GM21619 (cell line): ENCODE results near the gene CYP11A1.

Experiments used
- ATAC-seq: cut with Tn5 transposase; IDR thresholded peaks from one replicate; pipeline ENCODE4 v1.9.1; 2021; ENCODE audit not compliant: unreplicated experiment

The CYP11A1 gene

DNA sequence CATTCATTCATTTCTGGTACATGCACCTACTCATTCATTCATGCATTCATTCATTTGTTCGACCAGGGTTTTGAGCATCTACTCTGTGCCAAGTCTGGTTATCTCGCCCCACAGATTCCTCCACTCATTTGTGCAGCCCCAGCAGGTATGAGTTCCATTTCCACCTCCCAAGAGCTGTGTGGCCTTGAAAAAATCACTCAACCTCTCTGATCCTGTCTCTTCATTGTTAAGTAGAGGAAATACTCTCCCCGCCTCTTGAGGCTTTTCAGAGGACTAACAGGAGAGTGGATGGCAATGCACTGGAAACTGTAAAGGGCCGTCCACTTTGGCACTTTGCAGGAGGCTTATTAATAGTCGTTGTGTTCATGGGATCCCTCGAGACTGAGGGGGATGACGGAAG lies 61.8 kb downstream of the CYP11A1 start:
- no peak for ATAC-seq

- no peak for ATAC-seq
Observed at GRCh38 chr15:74304431-74304830, 63.0 kb downstream of the CYP11A1 start.

DNA sequence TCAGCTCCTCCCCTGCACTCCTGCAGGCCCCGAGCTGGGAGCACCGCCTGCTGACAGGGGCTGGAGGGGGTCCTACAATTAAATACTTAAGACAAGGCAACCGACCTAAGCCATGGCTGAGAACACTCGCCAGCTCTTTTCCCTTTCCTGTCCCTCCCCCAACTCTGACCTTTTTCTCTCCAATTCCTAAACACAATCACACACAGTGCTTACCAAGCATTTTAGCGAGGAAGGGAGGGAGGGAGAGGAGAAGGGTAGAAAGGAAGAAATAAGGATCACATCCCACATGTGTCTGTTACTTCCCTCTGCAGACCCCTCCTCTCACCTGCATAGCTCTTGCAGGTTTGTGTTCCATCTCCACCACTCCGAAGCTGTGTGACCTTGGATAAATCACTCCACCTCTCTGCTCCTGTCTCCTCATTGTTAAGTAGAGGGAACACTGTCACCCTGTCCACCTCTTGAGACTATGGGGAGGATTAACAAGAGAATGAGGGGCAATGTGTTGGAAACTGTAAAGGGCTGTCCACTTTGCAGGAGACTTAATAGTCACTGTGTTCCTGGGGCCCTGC lies 63.6 kb downstream of the CYP11A1 start:
- no peak for ATAC-seq

GRCh38 chr15:74302821-74303359 lies 64.6 kb downstream of the CYP11A1 start:
- no peak for ATAC-seq

DNA sequence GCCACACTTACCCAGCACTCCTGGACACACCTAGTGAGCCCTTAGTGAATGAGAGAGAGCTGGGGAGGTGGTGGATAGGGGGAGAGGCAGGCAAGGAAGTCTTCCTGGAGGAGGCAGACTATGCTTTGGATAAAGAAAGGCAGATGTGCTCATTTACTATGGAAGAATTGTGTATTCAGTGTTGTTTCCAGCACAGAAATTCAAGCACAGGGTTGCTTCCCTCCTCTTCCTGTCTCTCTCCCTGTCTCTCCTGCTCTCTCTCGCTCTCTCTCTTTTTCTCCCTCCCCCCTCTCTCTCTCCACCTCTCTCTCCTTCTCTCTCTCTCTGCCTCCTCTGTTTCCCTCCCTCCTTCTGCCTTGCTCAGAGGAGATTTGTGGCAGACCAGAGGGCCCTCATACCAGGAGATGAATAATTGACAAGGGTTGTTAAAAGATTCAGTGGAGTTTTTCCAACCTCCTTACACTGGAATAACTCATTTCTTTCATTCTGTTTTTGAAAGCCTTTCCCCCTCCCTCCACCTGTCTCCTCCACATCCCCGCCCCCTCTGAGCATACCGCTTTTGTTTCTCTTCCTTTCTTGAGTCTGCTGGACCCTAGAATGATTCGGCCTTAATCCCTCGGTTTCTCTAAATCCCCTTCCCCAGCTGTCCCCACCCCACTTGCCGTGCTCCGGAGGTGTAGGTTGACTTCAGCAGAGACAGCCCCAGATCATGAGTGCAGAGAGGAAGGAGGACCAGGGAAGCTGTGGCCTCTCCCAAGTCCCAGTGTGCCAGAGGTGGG lies 65.7 kb downstream of the CYP11A1 start:
- no peak for ATAC-seq

DNA sequence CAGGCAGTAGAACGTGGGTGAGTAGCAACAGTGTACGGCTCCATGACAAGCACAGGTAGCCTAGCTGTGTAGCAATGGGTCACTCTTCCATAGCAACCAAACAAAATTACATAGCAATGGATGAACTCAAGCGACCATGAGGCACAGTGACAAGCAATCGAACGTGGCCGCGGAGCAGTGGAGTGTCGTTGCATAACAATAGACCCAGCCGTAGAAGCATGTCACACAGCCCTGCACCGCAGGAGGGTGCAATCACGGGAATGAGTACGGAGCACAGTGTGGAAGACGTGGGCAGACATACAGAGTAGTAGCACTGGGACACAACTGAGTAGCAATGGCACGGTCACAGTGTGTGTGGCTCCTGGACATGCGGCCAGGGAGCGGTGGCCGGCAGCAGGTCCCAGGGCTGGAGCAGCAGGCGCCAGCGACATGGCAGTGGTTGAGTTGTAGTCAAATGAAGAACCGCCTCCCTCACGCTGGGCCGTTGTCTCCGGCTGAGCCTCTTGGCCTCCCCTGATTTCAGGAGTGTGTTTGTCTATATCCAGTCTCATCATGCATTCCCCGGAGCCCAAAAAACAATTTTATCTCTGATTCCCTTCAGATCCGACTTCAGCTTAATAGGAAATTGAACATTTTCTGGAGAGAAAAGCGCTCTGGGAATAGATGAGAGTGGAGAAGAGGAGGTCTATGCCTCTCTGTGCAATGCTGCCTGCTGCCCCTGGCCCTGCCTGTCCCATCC lies 67.2 kb downstream of the CYP11A1 start:
- no peak for ATAC-seq

GRCh38 chr15:74297887-74298286 lies 69.6 kb downstream of the CYP11A1 start:
- ATAC-seq, result no peak

DNA sequence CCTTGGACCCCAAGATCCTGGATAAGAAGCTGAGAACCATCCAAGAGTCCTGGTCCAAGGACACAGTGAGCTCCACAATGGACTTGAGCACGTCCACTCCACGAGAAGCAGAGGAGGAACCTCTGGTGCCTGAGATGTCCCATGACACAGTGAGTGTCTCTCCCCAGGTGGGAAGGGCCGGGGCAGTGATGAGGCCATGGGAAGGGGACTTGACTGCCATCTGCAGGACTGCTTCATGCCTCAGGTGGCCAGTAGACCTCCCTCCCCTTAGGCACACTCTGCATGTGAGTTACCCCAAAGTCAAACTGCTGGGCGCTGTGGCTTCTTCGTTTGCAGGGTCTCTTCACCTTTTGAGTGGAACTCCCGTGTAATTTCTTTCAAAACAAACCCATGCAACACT lies 71.6 kb downstream of the CYP11A1 start:
- no peak for ATAC-seq

- ATAC-seq, result no peak
Observed at GRCh38 chr15:74294010-74294409, 73.4 kb downstream of the CYP11A1 start.

DNA sequence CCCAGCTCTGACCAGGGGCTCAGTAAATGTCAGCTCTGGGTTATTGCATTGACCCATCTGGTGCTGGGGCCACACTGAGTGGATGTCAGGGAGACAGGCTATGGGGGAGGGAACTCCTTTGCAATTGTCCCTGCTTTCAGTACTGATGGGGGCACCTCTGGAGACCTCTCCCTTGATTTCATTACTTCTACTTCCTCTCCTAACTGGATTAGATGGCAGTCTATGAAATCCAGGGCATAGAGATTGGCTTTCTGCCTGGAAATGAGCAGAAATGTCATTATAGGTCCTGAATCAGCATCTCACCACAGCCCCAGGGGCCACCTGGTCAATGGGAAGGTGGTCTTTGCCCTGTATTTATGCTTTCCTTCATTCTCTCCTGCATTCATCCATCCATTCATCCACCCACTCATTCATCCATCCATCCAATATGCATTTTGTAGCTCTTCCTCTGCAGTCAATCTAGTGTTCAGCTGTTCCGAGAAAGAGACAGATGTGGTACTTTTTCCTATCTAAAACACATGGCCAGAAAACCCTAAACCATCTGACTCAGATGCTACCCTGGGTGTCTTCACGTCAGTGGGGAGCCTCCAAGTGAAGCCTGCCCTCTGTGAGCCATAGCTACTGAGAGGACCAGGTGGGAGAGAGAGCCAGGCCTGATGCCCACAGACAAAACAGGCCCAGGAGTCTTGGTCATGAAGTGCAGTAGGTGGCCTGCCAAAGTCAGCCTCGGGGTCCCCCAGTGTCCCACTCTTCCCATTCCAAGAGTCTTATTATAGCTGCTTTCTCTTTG lies 74.2 kb downstream of the CYP11A1 start:
- ATAC-seq, result no peak

GRCh38 chr15:74291101-74292071 lies 76.1 kb downstream of the CYP11A1 start:
- ATAC-seq, result no peak

GRCh38 chr15:74290645-74291044 lies 76.8 kb downstream of the CYP11A1 start:
- ATAC-seq, result no peak

GRCh38 chr15:74289671-74290070 lies 77.8 kb downstream of the CYP11A1 start:
- ATAC-seq, result no peak
